ENCODE data around the gene LIX1L. TPM values are rescaled to one million over a fixed set of nuclear protein-coding genes. Genes with fewer than 3 reads are reported as not detected.

The LIX1L gene
- total RNA-seq, 1 donor = 50.8 TPM

GRCh38 chr1:145949219-145949618 lies 8.6 kb downstream of the LIX1L start:
- no peak for DNase-seq (ENCODE audit: low read depth)
- TF ChIP-seq CTCF (IDR thresholded peaks at IDR 0.05; ENCODE audit: insufficient read depth, low read length) = no peak
- H3K4me3 ChIP-seq (ENCODE audit: low read depth, low read length) = no peak overlapping the region

- no peak for DNase-seq (ENCODE audit: low read depth)
- TF ChIP-seq CTCF (IDR thresholded peaks at IDR 0.05; ENCODE audit: insufficient read depth, low read length) = no peak
- H3K4me3 ChIP-seq (ENCODE audit: low read depth, low read length) = no peak overlapping the region
These were observed 10.3 kb downstream of the LIX1L start for GRCh38 chr1:145947551-145947950.

- H3K4me3 ChIP-seq (ENCODE audit: low read depth, low read length) = no peak overlapping the region
- no peak for TF ChIP-seq CTCF (IDR thresholded peaks at IDR 0.05; ENCODE audit: insufficient read depth, low read length)
- DNase-seq (ENCODE audit: low read depth) = no peak
These were observed 11.3 kb downstream of the LIX1L start for GRCh38 chr1:145946477-145946986.

GRCh38 chr1:145944532-145944931 lies 13.3 kb downstream of the LIX1L start:
- TF ChIP-seq CTCF (IDR thresholded peaks at IDR 0.05; ENCODE audit: insufficient read depth, low read length) = no peak
- H3K4me3 ChIP-seq (ENCODE audit: low read depth, low read length) = no peak overlapping the region
- no peak for DNase-seq (ENCODE audit: low read depth)

GRCh38 chr1:145942871-145943270 lies 14.9 kb downstream of the LIX1L start:
- no peak for TF ChIP-seq CTCF (IDR thresholded peaks at IDR 0.05; ENCODE audit: insufficient read depth, low read length)
- no peak for DNase-seq (ENCODE audit: low read depth)
- H3K4me3 ChIP-seq (ENCODE audit: low read depth, low read length) = no peak overlapping the region

GRCh38 chr1:145942405-145942804 lies 15.4 kb downstream of the LIX1L start:
- no peak overlapping the region for H3K4me3 ChIP-seq (ENCODE audit: low read depth, low read length)
- TF ChIP-seq CTCF (IDR thresholded peaks at IDR 0.05; ENCODE audit: insufficient read depth, low read length) = no peak
- no peak for DNase-seq (ENCODE audit: low read depth)

GRCh38 chr1:145937436-145937835 lies 20.4 kb downstream of the LIX1L start:
- TF ChIP-seq CTCF (IDR thresholded peaks at IDR 0.05; ENCODE audit: insufficient read depth, low read length) = no peak
- no peak for DNase-seq (ENCODE audit: low read depth)
- H3K4me3 ChIP-seq (ENCODE audit: low read depth, low read length) = no peak overlapping the region
